Measurements from ENCODE around the gene IL17B.

DNA sequence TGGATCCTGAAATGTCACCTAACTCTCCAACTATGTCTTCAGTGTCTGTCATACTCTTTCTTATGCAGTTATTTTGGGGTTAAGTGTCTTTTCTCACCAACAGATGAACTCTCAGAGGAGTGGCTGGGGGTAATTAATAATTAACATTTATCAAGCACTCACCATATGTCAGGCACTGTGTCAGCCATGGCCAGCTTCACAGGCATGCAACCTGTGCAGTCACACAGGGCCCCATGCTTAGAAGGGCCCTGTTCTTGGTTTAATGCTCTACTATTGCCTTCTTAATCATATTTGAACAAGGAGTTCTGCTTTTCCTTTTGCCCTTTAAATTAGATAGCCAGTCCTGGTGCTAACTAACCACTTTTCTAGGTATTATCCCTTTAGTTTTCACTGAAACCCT lies 37.2 kb downstream of the IL17B start:
- TF ChIP-seq GATA2 (IDR thresholded peaks at IDR 0.05; ENCODE audit: low read depth, low read length) (no peak), GATA3 (IDR thresholded peaks at IDR 0.05; ENCODE audit: low read depth, low read length) (no peak)
